Endothelial cell of umbilical vein (primary cell): Measurements from ENCODE around the gene PFKL. TPM values are rescaled to one million over a fixed set of nuclear protein-coding genes. Genes with fewer than 3 reads are reported as not detected.

Experiments
- BruUV-seq: library from RNA; stranded (reverse); fragments of 400-500 nt; replicated peaks from 2 replicates; lab custom pipeline; 2021; lab: Mats Ljungman, UMichigan
- CTCF ChIA-PET: fragments of 300-600, 350-600 bp; sonication (Branson Sonifier 250); formaldehyde crosslinking; loops from one replicate; lab custom pipeline; 2021; ENCODE audit warnings: antibody characterized with exemption, inconsistent platforms; lab: Charles Lee
- POLR2A ChIA-PET: fragments of 300-600, 350-600 bp; sonication (Branson Sonifier 250); formaldehyde crosslinking; loops from one replicate; lab custom pipeline; 2021; ENCODE audit warnings: antibody characterized with exemption, inconsistent platforms; lab: Charles Lee
- DNase-seq: peaks from one replicate; pipeline ENCODE4 v3.0.0-alpha.2; 2011; ENCODE audit warnings: low read depth, low spot score
- FAIRE-seq: peaks from 2 replicates; lab custom pipeline; 2011; peaks lifted over from hg19 to GRCh38; lab: Jason Lieb, UNC
- H2AFZ ChIP-seq: 2 replicates; pipeline ENCODE4 v1.6.0; 2012; ENCODE audit warnings: low read depth, low read length, control low read depth, inconsistent platforms
- H3K27ac ChIP-seq: 2 replicates; pipeline ENCODE4 v1.5.1; 2011; ENCODE audit warnings: low read depth, mild to moderate bottlenecking, control low read depth, low read length, moderate library complexity; ENCODE audit not compliant: insufficient read depth
- H3K27me3 ChIP-seq, 2 experiments: 2 replicates each; pipeline versions ENCODE4 v1.6.0 to v1.6.1; 2011; ENCODE audit warnings: low read length in 2 of 2, mixed read lengths in 1 of 2; ENCODE audit not compliant: control insufficient read depth in 2 of 2, insufficient read depth in 2 of 2
- H3K36me3 ChIP-seq, 2 experiments: 2 replicates in 1 of 2; 3 replicates in 1 of 2; pipeline ENCODE4 v1.5.1; 2011; ENCODE audit warnings: low read length in 2 of 2, mild to moderate bottlenecking in 1 of 2, moderate library complexity in 1 of 2; ENCODE audit not compliant: control insufficient read depth in 2 of 2, insufficient read depth in 2 of 2; ENCODE audit errors: extremely low read depth in 1 of 2
- H3K4me1 ChIP-seq: 3 replicates; pipeline ENCODE4 v1.5.1; 2011; ENCODE audit warnings: mild to moderate bottlenecking, low read length; ENCODE audit not compliant: control insufficient read depth, insufficient read depth; ENCODE audit errors: extremely low read depth
- H3K4me2 ChIP-seq: 2 replicates; pipeline ENCODE4 v1.6.1; 2011; ENCODE audit warnings: low read length, control low read depth, mixed read lengths; ENCODE audit not compliant: insufficient read depth
- H3K4me3 ChIP-seq, 3 experiments: fragments of 200-600 bp in 1 of 3; sonication (generic), shearing (Covaris generic) in 1 of 3; replicated peaks in 1 of 3; 2 replicates each; pipeline ENCODE4 v1.5.1; 2011 to 2016; ENCODE audit warnings: control low read depth in 3 of 3, low read length in 3 of 3, mild to moderate bottlenecking in 2 of 3, inconsistent platforms in 1 of 3, low read depth in 1 of 3, moderate library complexity in 1 of 3; ENCODE audit not compliant: insufficient read depth in 1 of 3
- H3K79me2 ChIP-seq: 2 replicates; pipeline ENCODE4 v1.6.0; 2012; ENCODE audit warnings: low read length, inconsistent platforms; ENCODE audit not compliant: control insufficient read depth, insufficient read depth
- H3K9ac ChIP-seq: replicated peaks from 2 replicates; pipeline ENCODE3; 2011; ENCODE audit warnings: low read length, control low read depth; ENCODE audit not compliant: insufficient read depth; ENCODE audit errors: extremely low read depth
- H3K9me1 ChIP-seq: replicated peaks from 3 replicates; pipeline ENCODE4 v1.6.0; 2011; ENCODE audit warnings: mild to moderate bottlenecking, low read length; ENCODE audit not compliant: control insufficient read depth, insufficient read depth; ENCODE audit errors: extremely low read depth
- H3K9me3 ChIP-seq: replicated peaks from 2 replicates; pipeline ENCODE4 v1.5.1; 2012; ENCODE audit warnings: low read length, inconsistent platforms; ENCODE audit not compliant: control insufficient read depth, insufficient read depth
- H4K20me1 ChIP-seq: replicated peaks from 2 replicates; pipeline ENCODE3; 2011; ENCODE audit warnings: mild to moderate bottlenecking, low read length; ENCODE audit not compliant: control insufficient read depth, insufficient read depth; ENCODE audit errors: extremely low read depth
- CTCF ChIP-seq, 2 donors: IDR thresholded peaks; 1 replicate in 1 of 2; 2 replicates in 1 of 2; pipeline ENCODE4 v1.5.1; 2011; ENCODE audit warnings: low read length in 2 of 2, mild to moderate bottlenecking in 2 of 2, moderate library complexity in 2 of 2, control low read depth in 1 of 2, inconsistent platforms in 1 of 2, low read depth in 1 of 2; ENCODE audit not compliant: insufficient read depth in 1 of 2; ENCODE audit errors: extremely low read depth in 1 of 2
- EZH2 ChIP-seq: IDR thresholded peaks from 2 replicates; pipeline ENCODE4 v1.6.1; 2012; ENCODE audit warnings: borderline replicate concordance, low read depth, mild to moderate bottlenecking, moderate library complexity, low read length, inconsistent platforms; ENCODE audit not compliant: severe bottlenecking
- FOS ChIP-seq: IDR thresholded peaks from 2 replicates; pipeline ENCODE4 v1.6.1; 2011; ENCODE audit warnings: mild to moderate bottlenecking, low read length, moderate library complexity, borderline replicate concordance; ENCODE audit not compliant: insufficient read depth
- GATA2 ChIP-seq: IDR thresholded peaks from 2 replicates; pipeline ENCODE4 v1.7.0; 2011; ENCODE audit warnings: low read depth, mild to moderate bottlenecking, moderate library complexity, mixed read lengths, low read length; ENCODE audit not compliant: insufficient read length, insufficient read depth
- JUN ChIP-seq: IDR thresholded peaks from 2 replicates; pipeline ENCODE4 v1.6.1; 2011; ENCODE audit warnings: borderline replicate concordance, low read depth; ENCODE audit not compliant: insufficient read length, insufficient read depth
- MAX ChIP-seq: IDR thresholded peaks from 2 replicates; pipeline ENCODE4 v1.6.1; 2011; ENCODE audit not compliant: insufficient read depth, insufficient read length
- MYC ChIP-seq: IDR thresholded peaks from one replicate; pipeline ENCODE4 v1.6.1; 2011; ENCODE audit warnings: mild to moderate bottlenecking, low read depth, low read length
- POLR2A ChIP-seq: IDR thresholded peaks from 2 replicates; pipeline ENCODE4 v1.6.1; 2012; ENCODE audit warnings: low read depth, mild to moderate bottlenecking, control low read depth, low read length
- POLR2AphosphoS5 ChIP-seq: IDR thresholded peaks from 2 replicates; pipeline ENCODE4 v1.6.1; 2012; ENCODE audit warnings: low read depth, mild to moderate bottlenecking, control low read depth, low read length, moderate library complexity; ENCODE audit not compliant: insufficient read depth
- dilution Hi-C: fragments of 300-500 bp; cut with MboI; formaldehyde crosslinking; loops from one replicate; pipeline ENCODE4 v1.15.0; 2019; ENCODE audit warnings: low sequenced_read_pairs; ENCODE audit not compliant: extremely low pct_ligation_motif_present
- intact Hi-C: fragments of 100-400 bp; cut with micrococcal nuclease; formaldehyde crosslinking; loops from one replicate; pipeline ENCODE4 v1.10.0; 2022
- polyA plus RNA-seq, 4 experiments: library from polyadenylated mRNA; depleted of rRNA in 3 of 4; stranded (reverse) in 3 of 4; unstranded in 1 of 4; fragments of >200 nt; gene quantifications; 2 replicates each; pipeline versions ENCODE4 v1.2.1 to v1.2.3, GENCODE V29; 2011 to 2012; ENCODE audit warnings: missing spikeins in 1 of 4
- total RNA-seq: library from RNA; stranded (reverse); gene quantifications from 2 replicates; pipeline ENCODE4 v1.2.3, GENCODE V29; 2021

Gene PFKL
- total and polyA plus RNA-seq, 2 donors (not counting 3 experiments of a cell fraction or from before 2014, with no cell fraction given) = 137 to 154 TPM

- BruUV-seq = no TSS peak
- CTCF ChIA-PET = no interaction called here
- POLR2A ChIA-PET = no interaction called here
These were observed 10.4 kb upstream of the PFKL start for GRCh38 chr21:44289381-44290010.

More at GRCh38 chr21:44289381-44290010, 10.4 kb upstream of the PFKL start:
- Histone ChIP-seq H3K27me3 (peaks cover 0 to 3% of the 10 kb centered on the region in 2 experiments), H3K79me2 (no peaks in the 10 kb centered on the region), H2AFZ (no peak overlapping the region), H3K36me3 (no peaks in the 10 kb centered on the region), H3K27ac (no peak overlapping the region), H3K9ac (no peak overlapping the region), H3K9me3 (no peaks in the 10 kb centered on the region), H3K9me1 (no peaks in the 10 kb centered on the region), H3K4me1 (no peaks in the 10 kb centered on the region), H3K4me2 (no peak overlapping the region), H3K4me3 (no peak overlapping the region), H4K20me1 (no peaks in the 10 kb centered on the region)
- no peak for TF ChIP-seq MAX
- no peak for TF ChIP-seq JUN
- TF ChIP-seq GATA2 = no peak
- TF ChIP-seq EZH2 = no peak
- no peak for TF ChIP-seq CTCF (IDR thresholded peaks at IDR 0.05; ENCODE audit: extremely low read depth in 1 of 2, insufficient read depth in 1 of 2, low read depth in 1 of 2, low read length in 2 of 2)
- TF ChIP-seq FOS = no peak
- TF ChIP-seq POLR2A = no peak
- no peak for TF ChIP-seq POLR2AphosphoS5
- no peak for TF ChIP-seq MYC
- FAIRE-seq (no peak), DNase-seq (no peak)
- dilution Hi-C loops (no loop called here), intact Hi-C loops (no loop called here)
